PFSK-1 (cell line): ENCODE results near the gene AKAP5.

Source experiments
- FOXP2 ChIP-seq: optimal IDR thresholded peaks from 2 replicates; pipeline ENCODE3; 2011; ENCODE audit warnings: borderline replicate concordance, control low read depth, inconsistent platforms; ENCODE audit not compliant: insufficient read depth; ENCODE audit errors: extremely low read length, extremely low read depth
- POLR2AphosphoS5 ChIP-seq: IDR thresholded peaks from 2 replicates; pipeline ENCODE4 v1.6.1; 2012; ENCODE audit warnings: low read depth, mild to moderate bottlenecking, control low read depth, low read length, moderate library complexity
- REST ChIP-seq, 2 experiments: IDR thresholded peaks; 2 replicates each; pipeline versions ENCODE4 v1.6.1 to v1.8.0; 2011 to 2012; ENCODE audit warnings: low read depth in 2 of 2, low read length in 2 of 2, control low read depth in 1 of 2, inconsistent platforms in 1 of 2, mild to moderate bottlenecking in 1 of 2, moderate library complexity in 1 of 2; ENCODE audit not compliant: insufficient read depth in 1 of 2
- SIN3A ChIP-seq: IDR thresholded peaks from 2 replicates; pipeline ENCODE4 v1.6.1; 2012; ENCODE audit warnings: mild to moderate bottlenecking, low read length, moderate library complexity, borderline replicate concordance; ENCODE audit not compliant: insufficient read depth
- TAF1 ChIP-seq: IDR thresholded peaks from 2 replicates; pipeline ENCODE4 v1.6.1; 2012; ENCODE audit warnings: low read length, control low read depth, borderline replicate concordance; ENCODE audit not compliant: insufficient read depth

Gene AKAP5

GRCh38 chr14:64475585-64476273, 10.4 kb downstream of the AKAP5 start:
- TF ChIP-seq TAF1 (no peak), SIN3A (no peak), FOXP2 (no peak), POLR2AphosphoS5 (no peak), REST (IDR thresholded peaks at IDR 0.05; ENCODE audit: insufficient read depth in 1 of 2, low read depth in 2 of 2, low read length in 2 of 2) (no peak)

DNA sequence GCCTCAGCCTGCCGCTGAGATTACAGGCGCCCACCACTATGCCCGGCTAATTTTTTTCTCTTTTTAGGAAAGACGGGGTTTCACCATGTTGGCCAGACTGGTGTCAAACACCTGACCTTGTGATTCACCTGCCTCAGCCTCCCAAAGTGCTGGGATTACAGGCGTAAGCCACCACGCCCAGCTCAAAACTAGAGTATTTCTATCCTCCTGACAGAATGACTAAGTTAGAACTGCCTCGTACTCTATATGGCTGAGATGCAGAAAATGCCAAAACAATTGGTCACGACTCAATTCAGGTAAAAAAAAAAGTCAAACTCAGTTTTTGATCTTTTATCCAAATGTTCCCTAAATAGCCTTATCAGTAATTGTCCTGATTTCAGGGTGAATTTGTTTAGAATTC, 11.1 kb downstream of the AKAP5 start:
- TF ChIP-seq SIN3A: no peak
- no peak for TF ChIP-seq FOXP2
- no peak for TF ChIP-seq TAF1
- no peak for TF ChIP-seq REST (IDR thresholded peaks at IDR 0.05; ENCODE audit: insufficient read depth in 1 of 2, low read depth in 2 of 2, low read length in 2 of 2)
- no peak for TF ChIP-seq POLR2AphosphoS5

DNA sequence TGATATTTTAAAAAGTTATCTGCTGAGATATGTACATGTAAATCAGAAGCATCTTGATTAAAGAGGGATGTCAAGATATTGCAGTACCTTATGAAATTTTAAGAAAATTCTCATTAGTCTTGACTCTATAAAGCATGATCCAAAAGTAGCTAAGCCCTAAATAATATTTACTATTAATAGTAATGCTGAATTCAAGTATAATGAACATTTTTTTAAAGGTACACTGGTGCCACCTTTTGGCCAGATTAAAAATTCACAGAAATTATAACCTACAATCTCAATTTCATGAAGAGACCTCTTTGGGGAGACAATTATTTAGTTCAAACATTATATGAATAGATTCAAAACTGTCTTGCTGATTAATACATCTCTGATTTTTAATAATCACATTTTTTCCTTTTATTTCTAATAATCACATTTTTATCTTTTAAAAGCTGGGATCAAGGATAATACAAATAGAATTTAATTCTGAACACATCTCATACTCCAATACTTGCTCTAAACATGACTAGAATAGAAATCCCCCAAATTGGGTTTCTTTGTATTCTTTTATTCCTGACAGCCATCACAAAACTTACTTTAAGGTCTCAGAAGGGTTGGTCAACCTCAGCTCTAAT, 13.4 kb downstream of the AKAP5 start:
- no peak for TF ChIP-seq POLR2AphosphoS5
- no peak for TF ChIP-seq TAF1
- TF ChIP-seq SIN3A: no peak
- no peak for TF ChIP-seq REST (IDR thresholded peaks at IDR 0.05; ENCODE audit: insufficient read depth in 1 of 2, low read depth in 2 of 2, low read length in 2 of 2)
- TF ChIP-seq FOXP2: no peak

DNA sequence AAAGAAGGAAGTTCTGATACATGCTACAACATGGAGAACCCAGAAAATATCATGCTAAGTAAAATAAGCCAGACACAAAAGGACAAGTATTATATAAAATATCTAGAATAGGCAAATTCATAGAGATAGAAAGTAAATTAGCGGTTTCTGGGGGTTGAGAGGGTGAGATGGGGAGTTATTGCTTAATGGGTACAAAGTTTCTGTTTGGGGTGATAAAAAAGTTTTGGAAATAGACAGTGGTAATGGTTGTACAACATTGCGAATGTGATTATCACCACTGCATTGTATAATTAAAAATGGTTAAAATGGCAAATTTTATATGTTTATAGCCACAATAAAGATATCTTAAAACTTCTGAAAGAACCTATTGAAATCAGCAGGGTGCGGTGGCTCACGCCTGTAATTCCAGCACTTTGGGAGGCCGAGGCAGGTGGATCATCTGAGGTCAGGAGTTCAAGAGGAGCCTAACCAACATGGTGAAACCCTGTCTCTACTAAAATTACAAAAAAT, 23.3 kb downstream of the AKAP5 start:
- TF ChIP-seq TAF1 (no peak), SIN3A (no peak), FOXP2 (no peak), REST (IDR thresholded peaks at IDR 0.05; ENCODE audit: insufficient read depth in 1 of 2, low read depth in 2 of 2, low read length in 2 of 2) (no peak), POLR2AphosphoS5 (no peak)

DNA sequence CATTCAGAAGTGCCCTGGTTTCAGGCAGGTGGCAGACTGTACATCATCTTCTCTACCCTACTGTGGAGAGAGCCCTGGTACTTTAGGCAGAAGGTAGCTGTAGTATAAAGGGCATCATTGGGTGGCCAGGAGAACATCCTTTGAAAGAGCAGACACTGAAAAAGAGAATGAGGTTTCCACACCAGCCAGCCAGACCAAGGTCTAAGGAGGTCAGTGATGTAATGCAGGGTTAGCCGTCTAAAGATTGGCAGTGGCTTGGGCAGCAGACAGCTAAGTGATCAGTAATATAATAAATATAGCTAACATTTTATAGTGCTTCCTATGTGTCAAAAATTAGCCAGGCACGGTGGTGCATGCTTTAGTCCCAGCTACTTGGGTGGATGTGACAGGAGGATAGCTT, 26.3 kb downstream of the AKAP5 start:
- TF ChIP-seq POLR2AphosphoS5 (no peak), REST (IDR thresholded peaks at IDR 0.05; ENCODE audit: insufficient read depth in 1 of 2, low read depth in 2 of 2, low read length in 2 of 2) (no peak), FOXP2 (no peak), TAF1 (no peak), SIN3A (no peak)
